H9 (cell line): ENCODE measurements around the gene UCP2. TPM values are rescaled to one million over a fixed set of nuclear protein-coding genes. Genes with fewer than 3 reads are reported as not detected.

Experiments used
- DNase-seq: peaks from one replicate; pipeline ENCODE4 v3.0.0-alpha.2; 2017
- H2AFZ ChIP-seq: one replicate; pipeline ENCODE4 v1.6.1; 2013; ENCODE audit warnings: mild to moderate bottlenecking, low read length, control low read depth, moderate library complexity
- H2AK5ac ChIP-seq: 2 replicates; pipeline ENCODE4 v1.6.1; 2013; ENCODE audit warnings: low read length, control low read depth, mixed read lengths; ENCODE audit not compliant: insufficient read length
- H2BK120ac ChIP-seq: one replicate; pipeline ENCODE4 v1.6.1; 2013; ENCODE audit warnings: low read depth, mild to moderate bottlenecking, low read length, control low read depth, inconsistent platforms; ENCODE audit not compliant: poor library complexity, severe bottlenecking
- H2BK12ac ChIP-seq: 2 replicates; pipeline ENCODE4 v1.6.1; 2013; ENCODE audit warnings: low read length, control low read depth, mixed read lengths, low read depth; ENCODE audit not compliant: insufficient read length
- H2BK15ac ChIP-seq: 2 replicates; pipeline ENCODE4 v1.6.1; 2013; ENCODE audit warnings: low read depth, low read length, control low read depth
- H2BK20ac ChIP-seq: one replicate; pipeline ENCODE4 v1.6.1; 2013; ENCODE audit warnings: low read depth, mild to moderate bottlenecking, low read length, control low read depth, inconsistent platforms; ENCODE audit not compliant: poor library complexity, severe bottlenecking
- H2BK5ac ChIP-seq: 2 replicates; pipeline ENCODE4 v1.6.1; 2013; ENCODE audit warnings: low read length, control low read depth, mixed read lengths; ENCODE audit not compliant: insufficient read length
- H3K14ac ChIP-seq: 2 replicates; pipeline ENCODE4 v1.6.1; 2013; ENCODE audit warnings: low read length, control low read depth; ENCODE audit not compliant: insufficient read depth
- H3K18ac ChIP-seq: 2 replicates; pipeline ENCODE4 v1.6.1; 2013; ENCODE audit warnings: low read depth, mild to moderate bottlenecking, mixed read lengths, low read length, control low read depth; ENCODE audit not compliant: insufficient read length
- H3K23ac ChIP-seq: 2 replicates; pipeline ENCODE4 v1.6.1; 2013; ENCODE audit warnings: low read length, control low read depth, mixed read lengths, low read depth; ENCODE audit not compliant: insufficient read length
- H3K23me2 ChIP-seq: 2 replicates; pipeline ENCODE4 v1.6.1; 2013; ENCODE audit warnings: low read depth, mild to moderate bottlenecking, mixed read lengths, low read length, control low read depth; ENCODE audit not compliant: insufficient read length, poor library complexity, severe bottlenecking
- H3K27ac ChIP-seq: 2 replicates; pipeline ENCODE4 v1.5.1; 2013; ENCODE audit warnings: low read length, control low read depth, mixed read lengths, low read depth; ENCODE audit not compliant: insufficient read length
- H3K27me3 ChIP-seq: 2 replicates; pipeline ENCODE4 v1.6.1; 2013; ENCODE audit warnings: low read length, control low read depth, inconsistent platforms; ENCODE audit not compliant: insufficient read depth
- H3K4ac ChIP-seq: 2 replicates; pipeline ENCODE4 v1.6.1; 2013; ENCODE audit warnings: low read depth, mild to moderate bottlenecking, control low read depth, inconsistent platforms, low read length, moderate library complexity
- H3K4me1 ChIP-seq: 2 replicates; pipeline ENCODE4 v1.6.1; 2013; ENCODE audit warnings: low read length, control low read depth, inconsistent platforms; ENCODE audit not compliant: insufficient read depth
- H3K4me2 ChIP-seq: 2 replicates; pipeline ENCODE4 v1.6.1; 2013; ENCODE audit warnings: low read length, control low read depth, mixed read lengths; ENCODE audit not compliant: insufficient read length, insufficient read depth
- H3K56ac ChIP-seq: 2 replicates; pipeline ENCODE4 v1.6.1; 2013; ENCODE audit warnings: low read depth, mild to moderate bottlenecking, mixed read lengths, low read length, control low read depth; ENCODE audit not compliant: insufficient read length
- H3K79me1 ChIP-seq: 2 replicates; pipeline ENCODE4 v1.6.1; 2013; ENCODE audit warnings: low read depth, mild to moderate bottlenecking, moderate library complexity, low read length, control low read depth, inconsistent platforms; ENCODE audit not compliant: insufficient read depth, poor library complexity, severe bottlenecking
- H3K79me2 ChIP-seq: 2 replicates; pipeline ENCODE4 v1.6.1; 2013; ENCODE audit warnings: low read length, control low read depth, inconsistent platforms; ENCODE audit not compliant: insufficient read depth
- H3K9ac ChIP-seq: 2 replicates; pipeline ENCODE4 v1.6.1; 2013; ENCODE audit warnings: low read length, control low read depth, mixed read lengths; ENCODE audit not compliant: insufficient read length; ENCODE audit errors: extremely low read depth
- H3K9me3 ChIP-seq: one replicate; pipeline ENCODE4 v1.6.1; 2013; ENCODE audit warnings: low read depth, low read length, inconsistent platforms; ENCODE audit not compliant: control insufficient read depth
- H3T11ph ChIP-seq: one replicate; pipeline ENCODE4 v1.6.1; 2013; ENCODE audit warnings: mild to moderate bottlenecking, low read length, control low read depth, inconsistent platforms
- H4K20me1 ChIP-seq: one replicate; pipeline ENCODE4 v1.6.1; 2013; ENCODE audit not compliant: control insufficient read depth, insufficient read length, insufficient read depth
- H4K5ac ChIP-seq: 2 replicates; pipeline ENCODE4 v1.6.1; 2013; ENCODE audit warnings: low read depth, mild to moderate bottlenecking, mixed read lengths, low read length, control low read depth; ENCODE audit not compliant: insufficient read length
- H4K8ac ChIP-seq: replicated peaks from 2 replicates; pipeline ENCODE4 v1.6.1; 2013; ENCODE audit warnings: low read length, control low read depth, mixed read lengths, low read depth; ENCODE audit not compliant: insufficient read length
- H4K91ac ChIP-seq: 2 replicates; pipeline ENCODE4 v1.6.1; 2013; ENCODE audit warnings: low read depth, mild to moderate bottlenecking, moderate library complexity, mixed read lengths, low read length, control low read depth; ENCODE audit not compliant: insufficient read length
- H3K27ac Mint-ChIP-seq, 3 experiments: 2 replicates in 2 of 3; 3 replicates in 1 of 3; pipeline ENCODE4 v1.8.0; 2020 to 2021; ENCODE audit warnings: mixed read lengths in 3 of 3, mild to moderate bottlenecking in 1 of 3, moderate library complexity in 1 of 3
- H3K27me3 Mint-ChIP-seq: 2 replicates; pipeline ENCODE4 v1.8.0; 2021; ENCODE audit warnings: low read depth, mild to moderate bottlenecking, moderate library complexity, mixed read lengths
- H3K36me3 Mint-ChIP-seq, 3 experiments: 2 replicates in 2 of 3; 3 replicates in 1 of 3; pipeline ENCODE4 v1.8.0; 2020 to 2021; ENCODE audit warnings: low read depth in 3 of 3, mixed read lengths in 3 of 3; ENCODE audit not compliant: insufficient read depth in 1 of 3
- H3K4me1 Mint-ChIP-seq, 2 experiments: 2 replicates each; pipeline ENCODE4 v1.8.0; 2020; ENCODE audit warnings: mixed read lengths in 2 of 2
- H3K4me3 Mint-ChIP-seq, 2 experiments: 2 replicates in 1 of 2; 3 replicates in 1 of 2; pipeline ENCODE4 v1.8.0; 2020 to 2021; ENCODE audit warnings: mild to moderate bottlenecking in 2 of 2, mixed read lengths in 2 of 2, moderate library complexity in 1 of 2
- H3K9me3 Mint-ChIP-seq, 2 experiments: 2 replicates in 1 of 2; 3 replicates in 1 of 2; pipeline ENCODE4 v1.8.0; 2020; ENCODE audit warnings: mild to moderate bottlenecking in 2 of 2, mixed read lengths in 2 of 2, moderate library complexity in 1 of 2
- CTCF ChIP-seq: fragments of 200-600 bp; sonication (generic); conservative IDR thresholded peaks from 3 replicates; pipeline ENCODE4 v1.8.0; 2021; ENCODE audit warnings: antibody characterized with exemption, mild to moderate bottlenecking
- WGBS: extraction: QIAGEN DNeasy Blood & Tissue Kit; methylation state at CpG from one replicate; pipeline ENCODE4 v1.1.7; 2013; ENCODE audit warnings: missing lambda C conversion rate, low lambda C conversion rate, mixed read lengths; ENCODE audit not compliant: insufficient read length; ENCODE audit errors: extremely low coverage; 5-methylcytosine and 5-hydroxymethylcytosine counted together
- total RNA-seq: library from RNA; stranded (reverse); gene quantifications from 2 replicates; pipeline ENCODE4 v1.2.1, GENCODE V29; 2021

UCP2 gene
- total RNA-seq, 1 experiment from 2014 or later: 62.1 TPM

GRCh38 chr11:73950869-73951710 is 31.6 kb downstream of the UCP2 start, which contains the start of gene DNAJB13:
DNAJB13 (plus strand) TSS chr11:73951026; CDS start chr11:73951070, 44 bp downstream.
- DNase-seq: peak; percentile 79
- Histone ChIP-seq H3K18ac (no peak within 1 kb of the TSS), H3K14ac (no peak within 1 kb of the TSS), H2BK20ac (no peak within 1 kb of the TSS), H2AFZ (no peak within 1 kb of the TSS), H3K9me3 (peaks cover 11% of the 10 kb centered on the region), H3K4me1 (no peaks in the 10 kb centered on the region), H2BK15ac (no peak within 1 kb of the TSS), H3K79me1 (no peaks in the 10 kb centered on the region), H3K23me2 (no peaks in the 10 kb centered on the region), H4K8ac (no peak within 1 kb of the TSS), H4K20me1 (no peaks in the 10 kb centered on the region), H3K27ac (no peak within 1 kb of the TSS), H3K9ac (no peak within 1 kb of the TSS), H2BK5ac (no peak within 1 kb of the TSS), H2BK12ac (no peak within 1 kb of the TSS), H2BK120ac (no peak within 1 kb of the TSS), H3K56ac (no peak within 1 kb of the TSS), H3T11ph (no peak within 1 kb of the TSS), H4K91ac (no peak within 1 kb of the TSS), H4K5ac (no peak within 1 kb of the TSS), H2AK5ac (no peak within 1 kb of the TSS), H3K4me2 (no peak within 1 kb of the TSS), H3K4ac (no peak within 1 kb of the TSS), H3K23ac (no peak within 1 kb of the TSS), H3K27me3 (no peaks in the 10 kb centered on the region), H3K79me2 (no peaks in the 10 kb centered on the region)
- no peak for TF ChIP-seq CTCF
- WGBS: no CpG with 5 or more reads among the region's 12 CpGs
- H3K27me3 Mint-ChIP-seq: no peaks in the 10 kb centered on the region; the same call in 1 of the 2 replicates
- peaks cover 11 to 12% of the 10 kb centered on the region in 2 experiments for H3K9me3 Mint-ChIP-seq
- H3K36me3 Mint-ChIP-seq: peaks cover 3 to 12% (median 5%) of the 10 kb centered on the region in 3 experiments; a peak in 5 of 7 replicates
- no peak within 1 kb of the TSS for H3K27ac Mint-ChIP-seq
- no peak within 1 kb of the TSS for H3K4me3 Mint-ChIP-seq
- peaks cover 1 to 6% of the 10 kb centered on the region in 2 experiments; a peak in 1 of 4 replicates for H3K4me1 Mint-ChIP-seq
